Suppressor macrophage treated with lipopolysaccharide for 4 hours (primary cell): ENCODE results near the gene ASAP3.

Experiments used
- DNase-seq: peaks from one replicate; pipeline ENCODE4 v3.0.0-alpha.2; 2020

The ASAP3 gene

DNA sequence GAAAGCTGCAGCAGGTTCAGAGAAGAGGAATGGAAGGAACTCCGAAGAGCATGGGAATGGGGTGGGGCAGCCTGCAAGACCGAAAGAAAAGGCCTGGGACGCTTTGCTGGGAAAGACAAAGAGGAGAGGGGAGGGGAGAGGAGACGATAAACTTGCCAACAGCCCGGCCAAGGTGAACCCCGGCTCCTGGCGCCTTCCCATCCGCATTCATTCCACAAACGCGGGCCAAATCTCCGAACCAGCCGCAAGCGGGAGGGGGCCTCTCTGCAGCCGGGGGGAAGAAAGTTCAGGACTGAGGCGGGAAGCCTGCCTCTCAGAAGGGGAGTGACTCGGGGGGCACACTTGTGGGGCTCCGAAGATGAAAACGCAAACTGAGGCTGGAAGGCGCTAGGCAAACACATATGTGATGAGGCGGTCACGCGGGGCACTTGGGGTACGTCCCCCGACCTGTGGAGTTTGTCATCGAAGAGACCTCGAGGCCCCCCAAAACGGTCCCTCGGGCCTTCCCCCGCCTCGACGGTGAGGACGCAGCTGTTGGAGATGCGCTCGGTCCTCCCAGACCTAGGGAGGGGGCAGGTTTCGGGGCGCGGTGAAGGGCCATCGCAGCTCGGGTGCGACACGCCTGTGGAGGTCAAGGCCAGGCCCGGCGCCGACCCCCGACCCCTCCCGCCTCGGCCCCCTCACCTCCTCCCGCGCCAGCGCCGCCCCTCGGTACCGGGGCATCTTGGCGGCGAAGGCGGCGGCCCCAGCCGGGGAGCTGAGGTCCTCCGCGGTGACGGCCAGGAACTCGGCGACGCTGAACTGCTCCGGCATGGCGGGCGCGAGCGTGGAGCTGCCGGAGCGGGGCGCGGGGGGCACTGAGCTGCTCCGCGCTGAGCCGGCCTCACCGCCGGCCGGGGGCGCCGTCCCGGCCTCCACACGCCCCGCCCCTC is at the start of gene ASAP3:
ASAP3 (minus strand) TSS at position 859 of the 932 bp plus-strand sequence; CDS start at position 813, 46 bp downstream.
- DNase-seq: no peak

DNA sequence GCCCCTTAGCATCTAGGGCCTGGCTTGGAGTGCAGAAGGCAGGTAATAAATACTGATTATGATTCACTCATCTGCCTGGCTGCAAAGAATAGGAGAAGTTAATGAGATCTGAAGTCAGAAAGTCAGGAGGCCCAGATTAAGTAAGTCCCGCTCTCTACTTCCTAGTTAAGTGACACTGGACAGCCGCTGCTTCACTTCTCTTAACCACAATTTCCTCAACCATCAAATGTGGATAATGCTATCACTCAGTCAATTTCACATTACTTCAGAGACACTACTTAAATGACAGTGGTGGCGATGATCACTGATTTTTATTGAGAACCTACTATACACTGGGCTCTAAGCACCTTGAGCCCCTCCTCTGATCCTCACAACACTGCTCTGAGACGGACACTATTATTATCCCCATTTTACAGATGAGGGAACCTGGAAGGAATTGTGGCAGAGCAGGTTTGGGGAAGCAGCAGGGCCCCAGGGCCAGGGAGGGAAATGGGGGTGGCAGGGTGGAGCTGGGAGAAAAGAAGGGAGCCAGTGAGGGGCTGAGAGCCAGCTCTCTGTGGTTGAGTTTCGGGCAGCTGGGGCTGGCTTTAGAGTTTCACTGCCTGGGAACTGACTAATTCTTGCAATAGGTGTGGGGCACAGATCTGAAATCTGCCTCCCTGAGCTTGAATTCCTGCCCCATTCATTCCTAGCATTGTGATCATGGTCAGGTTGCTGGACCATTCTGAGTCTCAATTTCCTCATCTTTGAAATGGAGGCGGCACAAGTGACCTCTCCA is 49.5 kb upstream of the ASAP3 start:
- peak; percentile 91 for DNase-seq

DNA sequence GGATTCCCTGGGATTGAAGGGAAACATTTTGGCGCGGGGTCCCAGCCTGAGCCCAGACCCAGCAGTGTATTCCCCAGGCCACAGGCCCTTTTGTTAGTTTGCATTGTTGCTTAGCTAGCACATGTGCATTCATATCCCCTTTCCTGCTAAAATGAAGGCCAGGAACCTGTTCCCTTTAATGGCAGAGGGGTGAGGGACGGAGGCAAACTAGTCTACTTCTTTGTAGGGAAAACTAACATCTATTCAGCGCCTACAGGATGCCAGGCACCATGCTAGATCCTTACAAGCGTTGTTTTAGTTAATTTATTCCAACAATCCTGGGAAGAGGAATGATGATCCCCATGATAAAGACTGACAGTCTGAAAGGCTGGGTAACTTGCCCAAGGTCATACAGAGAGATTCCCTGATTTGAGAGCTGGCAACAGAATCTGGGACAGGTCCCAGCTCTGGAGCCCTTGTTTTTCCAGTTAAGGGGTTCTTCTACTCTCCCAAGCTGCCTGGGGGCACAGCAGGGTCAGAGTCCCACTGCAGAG is 47.6 kb upstream of the ASAP3 start:
- no peak for DNase-seq

DNA sequence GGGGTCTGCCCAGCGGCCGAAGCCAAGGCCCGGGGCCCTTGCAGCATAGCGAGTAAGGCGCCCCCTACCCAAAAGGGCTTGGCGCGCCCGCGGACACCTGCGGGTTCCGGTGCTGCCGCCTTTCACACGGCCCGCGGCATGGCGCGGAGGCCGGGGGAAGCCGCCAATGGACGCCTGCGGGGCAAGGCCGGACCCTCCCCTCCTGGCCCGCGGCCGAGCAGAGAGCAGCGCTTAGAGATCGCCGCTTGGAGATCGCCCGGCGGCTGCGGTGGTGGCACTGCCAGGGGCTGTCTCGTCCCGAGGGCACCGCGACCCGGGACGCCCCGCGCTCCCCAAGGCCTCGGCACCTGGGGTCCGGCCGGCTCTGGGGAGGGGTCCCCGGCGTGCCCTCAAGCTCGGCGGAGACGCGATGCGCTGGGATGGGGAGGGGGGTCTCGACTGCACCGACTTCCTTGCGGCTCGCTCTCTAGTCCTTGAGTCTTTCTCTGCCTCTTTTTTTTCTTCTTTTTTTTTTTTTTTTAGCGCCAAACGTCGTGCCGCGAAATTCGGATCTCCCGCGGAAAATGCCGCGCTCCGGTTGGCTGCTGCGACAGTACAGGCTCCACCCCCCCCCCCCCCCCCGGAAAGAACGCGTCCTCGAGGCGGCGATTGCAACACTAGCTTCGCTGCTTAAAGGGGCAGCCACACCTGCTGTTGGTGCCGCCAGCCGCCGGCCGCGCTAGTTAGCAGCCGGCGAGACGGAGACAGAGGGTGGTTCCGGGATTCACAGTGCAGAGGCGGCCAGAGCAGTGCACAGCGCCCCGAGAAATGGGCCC is 47.0 kb upstream of the ASAP3 start, which contains the start of gene E2F2:
E2F2 (minus strand) TSS at position 487 of the 815 bp plus-strand sequence; CDS start at position 47, 440 bp downstream.
- peak; percentile 88 for DNase-seq

DNA sequence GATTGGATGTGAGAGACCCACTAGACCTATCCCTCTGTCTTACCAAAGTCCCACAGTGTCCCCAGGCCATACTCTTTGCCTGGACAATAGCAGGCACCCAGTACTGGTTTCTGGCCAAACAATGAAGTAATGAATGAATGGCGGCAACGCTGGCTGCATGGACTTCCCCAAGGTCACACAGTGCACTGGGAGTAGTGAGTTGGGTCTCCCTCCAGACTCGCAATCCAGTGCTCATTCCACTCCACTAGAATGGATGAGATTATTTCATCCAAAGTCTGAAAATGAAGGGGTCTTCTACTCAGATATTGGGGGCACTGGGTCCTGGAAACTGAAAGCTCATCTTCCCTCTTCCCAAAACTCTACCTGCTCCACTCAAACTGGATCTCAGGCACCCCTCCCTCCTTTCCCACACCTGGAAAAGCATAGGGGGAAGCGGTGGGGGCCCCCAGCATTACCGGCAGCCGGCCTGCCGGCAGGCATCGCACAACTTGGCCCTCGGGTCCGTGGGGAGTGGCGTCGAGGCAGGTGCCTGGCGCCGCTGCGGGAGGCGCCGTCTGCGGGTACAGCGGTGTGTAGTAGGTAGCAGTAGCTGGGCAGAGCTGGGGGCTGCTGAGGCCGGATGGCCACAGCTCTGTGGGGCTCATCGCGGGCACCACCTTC is 46.2 kb upstream of the ASAP3 start:
- peak; percentile 30 for DNase-seq

DNA sequence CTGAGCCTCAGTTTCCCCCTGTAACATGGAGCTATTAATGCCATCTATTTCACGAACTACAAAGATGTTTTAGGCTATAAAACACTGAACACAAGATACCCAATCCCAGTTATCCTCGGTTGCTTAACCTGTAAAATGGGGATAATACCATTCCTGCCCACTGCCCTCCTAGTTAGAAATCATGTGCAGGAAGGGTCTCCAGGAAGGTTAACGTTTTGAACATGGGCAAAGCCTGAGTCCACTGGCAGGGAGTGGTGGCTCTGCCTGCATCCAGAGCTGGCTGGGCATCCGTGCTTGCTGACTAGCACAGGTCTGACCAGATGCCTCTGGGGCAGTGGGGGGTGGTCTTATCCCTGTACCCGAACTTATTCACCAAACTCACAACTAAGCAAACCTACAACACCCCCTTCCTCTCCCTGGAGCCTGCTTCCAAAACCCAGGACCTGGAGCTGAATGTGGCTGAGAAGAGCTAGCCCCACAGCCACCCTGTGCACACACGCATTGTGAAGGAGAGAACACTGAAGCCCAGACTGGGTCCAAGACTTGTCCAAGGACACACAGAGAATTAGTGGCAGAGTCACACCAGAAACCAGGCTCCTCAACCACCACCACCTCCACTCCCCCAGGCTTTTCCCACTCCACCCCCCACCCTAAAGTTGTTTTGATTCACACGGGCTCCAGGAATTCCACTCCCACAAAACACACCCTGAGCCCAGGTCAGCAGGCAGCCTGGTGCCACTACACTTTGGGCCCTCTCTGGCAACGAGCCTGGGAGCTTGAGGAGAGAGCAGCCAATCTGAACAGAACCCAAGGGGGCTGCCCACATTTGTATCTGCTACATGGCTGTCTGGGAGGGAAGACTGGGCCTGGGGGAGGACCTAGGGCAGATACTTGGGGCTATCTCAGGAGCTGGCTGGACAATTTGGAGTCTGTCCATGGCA is 45.4 kb upstream of the ASAP3 start:
- DNase-seq: no peak

DNA sequence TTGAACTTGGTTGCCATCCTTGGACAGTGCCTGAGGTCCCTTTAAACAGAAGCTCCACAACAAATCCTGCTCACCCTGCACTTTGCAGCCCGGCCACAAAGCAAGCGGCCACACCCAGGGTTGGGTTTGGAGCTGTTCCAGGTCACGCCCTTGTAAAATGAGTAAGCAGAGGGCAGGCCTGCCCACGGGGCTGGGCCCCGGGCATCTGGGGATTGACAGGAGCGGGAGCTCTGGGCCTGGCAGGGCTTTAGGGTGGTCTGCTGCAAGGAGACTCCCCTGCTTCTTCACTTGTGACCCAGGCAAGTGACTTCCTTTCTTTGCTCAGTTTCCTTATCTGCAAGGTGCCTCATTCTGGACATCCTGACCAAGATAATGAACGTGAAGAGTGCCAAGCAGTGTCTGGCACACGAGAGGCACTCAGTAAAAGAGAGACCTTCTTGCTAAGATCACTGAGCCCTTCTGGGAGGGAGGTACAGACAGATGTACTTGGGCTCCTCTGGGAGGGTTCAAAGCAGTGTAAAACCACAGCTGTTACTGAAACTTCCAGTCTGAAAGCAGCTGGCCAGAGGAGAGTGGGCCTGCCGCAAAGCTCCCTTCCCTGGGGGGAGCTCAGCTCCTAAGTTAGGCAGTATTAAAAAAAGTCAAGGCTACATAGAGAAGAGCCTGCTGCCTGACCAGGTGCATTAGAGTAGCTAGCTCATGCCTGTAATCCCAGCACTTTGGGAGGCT is 44.4 kb upstream of the ASAP3 start:
- peak; percentile 94 for DNase-seq

DNA sequence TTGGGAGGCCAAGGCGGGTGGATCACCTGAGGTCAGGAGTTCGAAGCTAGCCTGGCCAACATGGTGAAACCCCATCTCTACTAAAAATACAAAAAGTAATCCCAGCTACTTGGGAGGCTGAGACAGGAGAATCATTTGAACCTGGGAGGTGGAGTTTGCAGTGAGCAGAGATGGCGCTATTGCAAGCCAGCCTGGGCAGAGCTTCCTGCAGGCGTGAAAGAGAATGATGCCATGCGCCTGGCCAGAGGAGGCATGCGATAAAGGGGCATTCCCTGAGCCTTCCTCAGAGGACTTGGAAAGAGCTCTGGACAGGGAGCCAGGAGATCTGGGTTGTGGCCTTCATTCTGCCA is 43.9 kb upstream of the ASAP3 start:
- no peak for DNase-seq

DNA sequence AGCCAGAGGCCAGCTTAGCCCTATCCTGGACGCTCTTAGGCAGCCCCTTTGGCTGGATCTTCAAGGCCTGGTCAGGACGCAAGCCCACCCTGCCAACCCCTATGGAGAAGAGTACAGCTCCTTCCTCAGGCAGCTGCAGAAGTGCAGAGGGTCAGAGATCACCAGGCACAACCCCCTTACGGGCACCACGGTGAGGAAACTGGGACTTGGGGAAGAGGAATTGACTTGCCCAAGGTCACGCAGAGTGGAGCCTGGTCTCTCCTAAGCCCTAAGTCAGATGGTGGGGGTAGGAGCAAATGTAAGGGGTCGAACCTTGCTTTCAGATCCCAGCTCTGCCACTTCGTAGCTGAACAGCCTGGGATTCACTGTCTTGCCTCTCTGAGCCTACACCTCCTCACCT is 43.4 kb upstream of the ASAP3 start:
- peak; percentile 24 for DNase-seq

DNA sequence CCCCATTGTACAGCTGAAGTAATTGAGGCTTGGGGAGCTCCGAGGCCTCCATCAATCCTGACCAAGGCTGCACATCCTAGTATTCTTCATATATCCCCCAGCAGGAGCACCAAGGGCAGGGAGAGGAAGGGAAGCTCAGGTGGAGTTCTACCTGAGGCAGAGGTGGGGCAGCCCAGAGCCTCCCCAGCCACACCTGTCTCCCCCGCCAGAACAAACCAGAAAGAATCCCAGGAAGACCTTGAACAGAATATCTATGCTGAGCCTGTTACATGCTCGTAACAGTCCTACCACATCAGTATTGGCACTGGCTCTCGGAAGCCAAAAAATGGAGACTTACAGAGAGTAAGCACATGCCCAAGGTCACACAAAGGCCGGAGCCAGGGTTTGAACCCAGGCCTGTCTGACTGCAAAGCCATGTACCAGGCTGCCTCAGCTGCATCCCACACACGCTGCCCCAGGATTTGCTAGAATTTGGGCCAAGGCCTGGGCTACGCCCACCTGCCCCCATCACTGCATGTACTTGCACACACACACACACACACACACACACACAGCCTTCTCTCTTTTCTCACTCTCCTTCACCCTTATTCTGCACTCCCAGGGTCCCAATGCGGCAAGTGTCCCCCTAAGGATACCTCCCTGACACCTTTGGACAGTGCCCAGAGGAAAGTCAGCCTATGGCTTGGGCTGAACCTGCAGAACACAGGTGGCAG is 42.5 kb upstream of the ASAP3 start:
- DNase-seq: no peak

DNA sequence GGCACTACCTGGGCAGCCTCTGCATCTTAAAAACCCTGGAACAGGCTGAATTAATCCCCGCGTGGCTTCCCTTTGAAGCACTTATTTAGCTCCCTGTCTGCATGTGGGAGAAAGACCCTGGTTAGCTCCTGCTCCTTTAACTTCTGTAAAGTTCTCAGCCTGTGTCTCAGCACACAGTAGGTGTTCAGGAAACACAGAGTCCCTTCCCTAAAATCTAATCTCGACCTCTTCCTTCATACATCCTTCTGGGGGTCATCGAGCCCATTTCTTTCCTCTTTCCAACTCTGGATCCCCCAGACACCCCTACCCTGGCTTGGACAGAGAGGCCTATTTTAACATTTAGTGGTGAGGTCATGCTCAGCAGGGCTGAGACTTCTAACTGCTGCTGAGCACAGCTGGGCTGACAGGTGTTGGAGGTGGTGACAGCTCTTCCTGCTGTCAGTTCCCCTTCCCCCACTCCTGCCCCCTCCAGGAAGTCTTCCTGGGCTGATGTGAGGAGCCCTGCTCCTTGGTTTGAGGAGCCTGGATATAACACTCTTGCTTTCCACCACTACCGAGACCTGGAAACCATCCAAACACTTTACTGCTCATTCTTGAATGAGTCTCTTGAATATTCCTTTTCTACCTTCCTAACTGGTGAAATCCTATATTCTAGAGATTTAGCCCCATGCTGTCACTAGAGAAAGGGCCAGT is 41.7 kb upstream of the ASAP3 start:
- DNase-seq: no peak

DNA sequence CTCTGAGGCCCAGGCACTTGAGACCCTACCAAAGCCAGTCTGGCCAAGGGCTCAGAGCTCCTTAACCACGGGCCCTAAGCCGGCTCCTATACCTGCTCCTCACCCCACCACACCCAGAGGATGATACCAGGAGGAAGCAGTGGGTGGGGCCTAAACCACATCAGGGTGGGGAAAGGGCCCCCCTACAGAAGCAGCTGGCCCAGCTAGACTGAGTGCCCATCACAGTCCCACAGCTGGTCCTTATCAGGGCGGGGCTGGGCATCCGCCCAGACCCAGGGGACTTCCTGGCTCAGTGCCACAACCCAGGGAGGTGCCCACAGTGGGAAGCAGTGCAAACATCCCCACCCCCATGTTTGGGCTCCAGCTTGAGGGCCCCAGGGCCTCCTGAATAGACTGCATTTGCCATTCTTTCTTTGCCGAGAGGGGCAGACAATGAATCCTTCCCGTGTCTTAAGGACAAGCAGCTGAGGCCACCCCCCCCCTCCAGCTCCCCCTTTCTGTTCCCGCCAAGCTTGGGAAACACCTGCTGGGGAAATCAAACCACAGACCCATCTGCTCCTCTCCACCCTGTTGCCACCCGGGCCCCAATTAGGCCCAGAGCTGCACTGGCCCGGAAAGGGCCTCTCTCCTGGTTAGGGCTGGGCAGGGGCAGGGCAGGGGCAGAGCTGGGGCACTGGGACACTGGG is 40.9 kb upstream of the ASAP3 start:
- no peak for DNase-seq

DNA sequence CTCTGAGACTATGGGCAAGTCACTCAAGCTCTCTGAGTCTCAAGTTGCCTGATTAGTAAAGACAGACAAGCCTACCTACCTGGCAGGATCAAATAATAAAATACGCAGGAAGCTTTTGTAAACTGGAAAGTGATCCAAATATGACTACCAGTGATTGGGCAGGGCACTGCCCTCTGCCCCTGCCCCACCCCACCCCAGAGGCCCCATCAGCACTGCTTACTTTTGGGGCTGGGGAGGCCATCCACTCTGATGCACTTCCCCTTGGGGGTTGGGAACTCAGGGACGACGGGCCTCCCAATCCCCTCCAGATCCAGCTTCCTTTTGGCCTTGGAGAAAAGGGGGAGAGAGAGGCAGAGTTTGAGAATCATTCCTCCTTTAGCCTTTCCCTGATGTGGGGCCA is 40.2 kb upstream of the ASAP3 start:
- no peak for DNase-seq

DNA sequence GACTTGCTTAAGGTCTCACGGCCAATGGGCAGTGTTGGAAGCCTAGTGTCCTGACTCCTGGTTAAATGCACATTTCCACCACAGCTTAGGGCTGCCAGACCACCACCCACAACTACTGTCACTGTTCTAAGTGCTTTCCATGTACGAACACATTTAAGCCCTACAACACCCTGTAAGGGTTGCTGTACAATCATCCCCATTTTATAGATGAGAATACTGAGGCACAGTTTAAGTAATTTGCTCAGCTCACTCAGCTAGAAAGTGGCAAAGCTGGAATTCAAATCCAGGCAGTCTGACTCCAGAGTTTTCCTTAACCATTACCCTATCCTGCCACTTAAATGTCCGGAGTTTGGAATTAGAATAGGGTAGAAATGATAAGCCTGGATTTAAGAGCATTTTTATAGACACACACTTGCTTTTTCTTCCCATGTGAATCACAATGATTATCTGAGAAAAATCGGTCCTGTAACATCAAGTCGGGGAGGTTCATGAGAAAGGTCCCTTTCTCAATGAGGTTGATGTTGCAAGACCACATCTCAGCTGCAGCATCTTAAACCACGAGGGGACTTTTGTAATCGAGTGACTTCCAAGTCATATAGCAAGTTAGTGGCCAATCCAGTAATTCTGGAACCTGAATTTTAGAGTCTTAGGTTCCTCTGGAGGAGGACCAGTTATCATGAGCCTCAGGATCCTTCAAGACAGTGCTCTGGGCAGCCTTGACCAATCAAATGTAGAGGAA is 38.4 kb upstream of the ASAP3 start:
- DNase-seq: peak; percentile 94

DNA sequence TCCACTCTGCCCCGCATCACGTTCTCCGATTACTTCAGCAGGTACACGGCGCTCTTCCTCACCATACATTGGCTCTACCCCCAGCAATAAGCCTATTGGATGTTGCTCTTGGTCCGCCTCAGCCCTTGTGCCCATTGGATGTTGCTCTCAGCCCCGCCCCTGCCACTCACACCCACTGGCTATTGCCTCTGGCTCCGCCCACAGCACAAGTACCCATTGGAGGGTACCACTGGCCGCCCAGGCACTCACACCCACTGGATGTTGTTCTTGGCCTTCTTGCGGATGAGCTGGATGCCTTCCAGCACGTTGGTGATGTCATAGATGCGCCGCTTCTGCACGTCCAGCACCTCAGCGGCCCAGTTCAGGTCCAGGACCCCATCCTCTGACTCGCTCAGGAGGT is 37.6 kb upstream of the ASAP3 start:
- no peak for DNase-seq

DNA sequence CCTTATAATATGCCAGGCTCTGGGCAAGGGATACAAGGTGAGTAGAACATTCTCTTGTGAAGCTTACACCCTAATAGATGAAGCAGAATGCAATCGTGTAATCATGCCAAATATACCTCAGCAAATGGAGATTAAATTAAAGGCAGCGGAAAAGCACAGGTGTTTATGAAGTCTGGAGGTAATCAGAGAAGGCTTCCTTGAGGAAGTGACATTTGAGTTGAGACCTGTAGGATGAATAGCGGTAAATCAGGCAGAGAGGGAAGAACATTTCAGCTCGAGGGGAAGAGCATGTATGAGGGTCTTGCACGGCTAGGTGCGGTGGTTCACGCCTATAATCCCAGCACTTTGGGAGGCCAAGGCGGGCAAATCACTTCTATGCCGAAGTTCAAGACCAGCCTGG is 33.6 kb upstream of the ASAP3 start:
- DNase-seq: no peak

DNA sequence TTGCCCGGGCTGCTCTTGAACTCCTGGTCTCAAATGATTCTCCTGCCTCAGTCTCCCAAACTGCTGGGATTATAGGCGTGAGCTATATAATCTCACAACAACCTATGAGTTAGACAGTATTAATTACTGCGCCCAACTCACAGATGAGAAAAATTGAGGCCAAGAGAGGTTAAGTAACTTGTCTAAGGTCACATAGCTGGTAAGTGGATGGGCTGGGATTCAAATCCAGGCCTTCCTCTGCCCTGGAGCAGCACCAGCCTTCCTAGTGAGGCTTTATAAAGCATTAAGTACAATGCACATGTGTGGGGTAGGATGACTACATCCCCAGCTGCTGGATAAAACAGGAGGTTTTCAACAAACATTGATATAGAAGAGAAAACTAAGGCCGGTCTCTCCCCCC is 31.9 kb upstream of the ASAP3 start:
- DNase-seq: no peak
